Measurements from ENCODE around the gene IGFN1. TPM values are rescaled to one million over a fixed set of nuclear protein-coding genes. Genes with fewer than 3 reads are reported as not detected.

The IGFN1 gene
- total and polyA plus RNA-seq, 2 of the 8 experiments (the other 6 are each of a cell fraction or from before 2014, with no cell fraction given) = not detected

GRCh38 chr1:201191653-201192260, 1.1 kb downstream of the IGFN1 start (continued):
- TF ChIP-seq PHF8 (conservative IDR thresholded peaks at IDR 0.05; ENCODE audit: low read depth, low read length) (no peak), TCF12 (IDR thresholded peaks at IDR 0.05; ENCODE audit: low read depth, low read length) (no peak), TAF1 (IDR thresholded peaks at IDR 0.05; ENCODE audit: low read depth, low read length) (no peak)

Data from H1 (cell line).